HG02970 (cell line): ENCODE measurements around the gene ITIH2.
"Not testable (repeated sequence)": the region's sequence is repeated elsewhere in the genome, so short reads cannot be mapped to it uniquely, and the experiment has no call there.

Experiments
- ATAC-seq: cut with Tn5 transposase; IDR thresholded peaks from one replicate; pipeline ENCODE4 v1.9.1; 2021; ENCODE audit warnings: mild to moderate bottlenecking, moderate library complexity, moderate number of reproducible peaks; ENCODE audit not compliant: unreplicated experiment, low FRiP score

ITIH2 gene

DNA sequence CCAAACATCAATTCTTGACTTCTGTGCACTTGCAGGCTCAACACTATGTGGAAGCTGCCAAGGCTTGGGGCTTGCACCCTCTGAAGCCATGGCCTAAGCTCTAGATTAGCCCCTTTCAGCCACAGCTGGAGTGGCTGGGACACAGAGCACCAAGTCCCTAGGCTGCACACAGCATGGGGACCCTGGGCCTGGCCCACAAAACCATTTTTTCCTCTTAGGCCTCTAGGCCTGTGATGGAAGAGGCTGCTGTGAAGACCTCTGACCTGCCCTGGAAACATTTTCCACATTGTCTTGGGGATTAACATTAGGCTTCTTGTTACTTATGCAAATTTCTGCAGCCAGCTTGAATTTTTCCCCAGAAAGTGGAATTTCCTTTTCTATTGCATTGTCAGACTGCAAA, 10.7 kb upstream of the ITIH2 start:
- ATAC-seq: not testable (repeated sequence)

DNA sequence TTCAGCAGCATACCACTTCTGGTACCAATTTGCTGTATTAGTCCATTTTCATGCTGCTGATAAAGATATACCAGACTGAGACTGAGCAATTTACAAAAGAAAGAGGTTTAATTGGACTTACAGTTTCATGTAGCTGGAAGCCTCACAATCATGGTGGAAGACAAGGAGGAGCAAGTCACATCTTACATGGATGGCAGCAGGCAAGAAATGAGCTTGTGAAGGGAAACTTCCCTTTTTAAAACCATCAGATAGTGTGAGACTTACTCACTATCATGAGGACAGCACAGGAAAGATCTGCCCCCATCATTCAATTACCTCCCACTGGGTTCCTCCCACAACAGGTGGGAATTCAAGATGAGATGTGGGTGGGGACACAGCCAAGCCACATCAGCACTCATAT, 9.9 kb upstream of the ITIH2 start:
- not testable (repeated sequence) for ATAC-seq

DNA sequence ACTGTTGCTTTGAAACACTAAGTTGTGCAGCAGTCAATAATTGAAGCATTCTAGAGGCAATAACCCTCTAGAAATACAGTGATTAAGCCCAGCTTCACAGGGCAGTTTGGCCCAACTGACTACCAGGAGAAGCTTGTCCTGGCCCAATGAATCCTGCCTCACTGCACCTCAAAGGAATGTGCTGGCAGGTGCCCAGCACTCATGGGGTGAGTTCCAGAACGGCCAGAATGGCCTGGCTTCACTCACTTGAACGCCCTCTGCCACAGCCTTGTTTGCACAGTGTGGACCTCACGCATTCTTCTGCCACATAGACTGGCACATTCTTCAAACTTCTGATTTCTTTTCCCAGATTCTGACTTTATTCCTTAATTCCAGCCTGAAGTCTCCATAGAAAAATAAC, 6.6 kb upstream of the ITIH2 start:
- ATAC-seq: no peak

DNA sequence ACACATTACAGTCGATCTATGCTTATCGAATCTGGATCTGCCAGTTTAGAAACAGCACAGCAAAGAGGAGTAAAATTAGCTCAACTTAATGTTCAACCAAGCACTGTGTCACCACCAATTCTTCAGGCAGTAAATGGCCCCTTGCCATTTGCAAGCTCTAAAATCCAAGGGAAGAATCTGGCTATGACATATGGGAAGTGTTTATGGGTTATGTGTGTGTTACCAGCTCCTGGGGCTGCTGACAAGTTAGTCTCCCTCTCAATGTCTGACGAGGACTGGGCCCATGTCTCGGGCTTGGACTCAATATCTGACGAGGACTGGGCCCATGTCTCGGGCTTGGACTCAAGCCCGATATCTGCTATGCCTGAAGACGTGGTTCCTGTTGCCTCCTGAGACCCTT, 5.7 kb upstream of the ITIH2 start:
- ATAC-seq: no peak

DNA sequence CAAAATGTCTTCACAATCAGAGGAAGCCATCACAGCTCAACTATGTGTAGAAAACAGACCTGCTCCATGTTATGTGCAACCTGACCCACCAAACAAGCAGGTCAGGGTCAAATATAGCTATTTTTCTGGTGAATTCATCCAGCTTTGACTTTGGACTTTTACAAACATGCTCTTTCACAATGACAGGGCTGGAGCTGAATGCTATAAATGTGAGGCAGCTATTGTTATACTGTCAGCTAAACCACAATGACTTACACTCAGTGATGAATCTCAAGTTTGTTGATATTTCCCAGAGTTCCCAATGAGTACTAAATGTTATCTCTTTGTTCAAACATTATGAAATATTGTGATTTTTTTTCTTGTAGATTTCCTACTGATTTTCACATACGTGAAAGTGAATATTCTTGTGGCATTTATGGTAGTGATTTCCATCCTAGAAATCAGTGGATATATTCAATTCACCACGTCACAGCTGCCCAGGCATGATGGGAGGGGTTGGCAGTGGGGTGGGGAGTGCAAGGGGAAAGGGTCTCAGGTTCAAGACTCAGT, 2.5 kb upstream of the ITIH2 start:
- ATAC-seq: no peak

DNA sequence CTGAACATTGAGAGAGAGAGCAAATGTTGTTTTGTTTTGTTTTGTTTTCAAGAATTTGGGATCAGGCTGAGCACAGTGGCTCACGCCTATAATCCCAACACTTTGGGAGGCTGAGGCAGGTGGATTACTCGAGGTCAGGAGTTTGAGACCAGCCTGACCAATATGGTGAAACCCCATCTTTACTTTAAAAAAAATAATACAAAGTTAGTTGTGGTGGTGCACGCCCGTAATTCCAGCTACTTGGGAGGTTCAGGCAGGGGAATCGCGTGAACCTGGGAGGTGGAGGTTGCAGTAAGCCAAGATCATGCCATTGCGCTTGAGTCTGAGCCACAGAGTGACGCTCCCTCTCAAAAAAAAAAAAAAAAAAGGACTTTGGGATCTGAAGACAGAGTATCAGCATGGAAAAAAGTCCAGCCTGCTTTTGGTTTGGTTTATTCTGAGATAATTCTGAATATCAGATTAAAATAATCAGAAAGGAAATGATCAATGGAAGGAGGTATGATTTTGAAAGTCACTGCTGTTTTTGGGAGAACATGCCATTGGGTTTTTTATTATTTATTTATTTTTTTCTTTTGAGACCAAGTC, 1.9 kb upstream of the ITIH2 start:
- ATAC-seq: no peak

DNA sequence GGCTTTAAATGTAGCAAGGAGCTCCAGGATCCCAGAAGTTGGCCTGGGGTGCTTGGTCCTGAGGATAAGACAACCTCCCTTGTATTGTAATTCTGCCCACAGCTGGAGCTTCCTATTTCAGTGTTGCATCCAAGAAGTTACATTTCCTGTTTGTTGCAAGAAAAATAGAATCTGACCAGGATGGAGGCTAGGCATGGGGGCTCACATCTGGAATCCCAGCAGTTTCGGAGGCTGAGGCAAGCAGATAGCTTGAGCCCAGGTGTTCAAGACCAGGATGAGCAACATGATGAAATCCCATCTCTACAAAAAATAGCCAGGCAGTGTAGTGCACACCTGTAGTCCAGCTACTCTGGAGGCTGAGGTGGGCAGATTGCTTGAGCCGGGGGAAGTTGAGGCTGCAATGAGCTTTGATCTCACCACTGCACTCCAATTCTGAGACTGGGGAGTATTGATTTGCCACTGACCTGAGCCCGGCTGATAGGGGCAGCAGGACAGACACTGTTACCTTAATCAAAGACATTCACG, 766 bp upstream of the ITIH2 start:
- ATAC-seq: no peak

DNA sequence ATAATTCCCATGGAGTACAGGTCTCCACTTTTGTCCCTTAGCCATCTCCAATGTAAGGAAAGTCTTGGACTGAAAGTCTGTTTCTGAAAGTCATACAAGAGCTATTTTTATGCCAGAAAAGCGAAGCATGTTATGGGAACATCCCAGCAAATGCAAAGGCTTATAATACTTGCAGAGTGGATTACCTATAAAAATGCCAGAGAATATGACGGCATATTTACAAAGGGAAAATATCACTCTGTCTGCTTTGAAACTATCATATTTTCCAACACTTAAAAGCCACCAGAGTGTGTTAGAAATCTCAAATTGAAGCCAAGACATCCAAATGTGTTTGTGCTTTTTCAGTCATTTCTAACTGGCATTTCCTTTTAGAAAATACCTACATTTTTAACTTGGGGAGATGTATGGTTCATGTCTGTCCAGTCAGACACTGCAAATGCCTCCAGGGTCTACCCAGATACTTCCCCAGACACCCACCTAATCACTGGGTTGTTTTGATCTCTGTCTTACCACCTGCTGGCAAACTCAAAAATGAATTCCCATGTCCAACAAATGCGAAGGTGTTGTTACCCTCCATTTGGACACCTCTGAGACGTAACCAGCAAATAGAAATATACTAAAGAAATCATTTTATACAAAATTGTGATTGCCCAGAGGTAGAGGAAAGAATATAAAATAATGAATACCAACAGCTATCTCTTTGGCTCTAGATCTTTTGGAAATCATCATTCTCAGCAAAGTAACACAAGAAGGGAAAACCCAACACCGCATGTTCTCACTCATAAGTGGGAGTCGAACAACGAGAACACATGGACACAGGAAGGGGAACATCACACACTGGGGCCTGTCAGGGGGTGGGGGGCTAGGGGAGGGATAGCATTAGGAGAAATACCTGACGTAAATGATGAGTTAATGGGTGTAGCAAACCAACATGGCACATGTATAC, 1.2 kb downstream of the ITIH2 start:
- ATAC-seq: no peak

DNA sequence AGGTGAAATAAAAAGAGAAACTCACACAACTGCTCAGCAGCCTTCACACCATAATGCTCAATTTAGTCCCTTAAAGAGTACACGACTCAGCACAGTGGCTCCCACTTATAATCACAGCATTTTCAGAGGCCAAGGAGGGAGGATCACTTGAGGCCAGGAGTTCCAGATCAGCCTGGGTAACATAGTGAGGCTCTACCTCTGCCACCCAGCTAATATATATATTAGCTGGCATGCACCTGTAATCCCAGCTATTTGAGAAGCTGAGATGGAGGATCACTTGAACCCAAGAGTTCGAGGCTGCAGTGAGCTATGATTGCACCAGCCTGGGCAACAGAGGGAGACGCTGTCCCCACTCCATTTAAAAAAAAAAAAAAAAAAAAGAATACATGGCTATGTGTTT, 2.2 kb downstream of the ITIH2 start:
- no peak for ATAC-seq

DNA sequence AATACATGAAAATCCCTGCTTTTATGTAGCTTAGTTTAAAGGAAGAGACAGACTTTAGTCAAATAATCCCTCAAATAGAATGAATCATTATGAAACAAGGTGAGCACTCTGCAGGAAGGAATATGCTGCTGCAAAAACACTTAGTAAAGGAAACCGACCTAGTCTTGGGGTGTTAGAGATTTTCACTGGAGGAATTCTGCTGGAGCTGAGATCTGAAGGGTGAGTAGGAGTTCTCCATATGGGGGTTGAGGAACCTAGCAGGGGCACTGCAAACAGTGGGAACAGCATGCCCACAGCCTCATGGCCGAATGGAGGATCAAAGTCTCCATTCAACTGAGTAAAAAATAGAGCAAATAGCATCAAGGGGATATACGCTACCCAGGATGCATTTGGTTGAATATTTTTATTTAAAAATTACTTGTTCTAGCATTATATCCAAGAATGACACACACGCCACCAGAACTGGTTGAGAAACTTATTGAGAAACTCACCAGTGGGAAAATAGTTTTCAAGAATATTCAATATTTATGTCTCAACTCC, 3.5 kb downstream of the ITIH2 start:
- no peak for ATAC-seq

DNA sequence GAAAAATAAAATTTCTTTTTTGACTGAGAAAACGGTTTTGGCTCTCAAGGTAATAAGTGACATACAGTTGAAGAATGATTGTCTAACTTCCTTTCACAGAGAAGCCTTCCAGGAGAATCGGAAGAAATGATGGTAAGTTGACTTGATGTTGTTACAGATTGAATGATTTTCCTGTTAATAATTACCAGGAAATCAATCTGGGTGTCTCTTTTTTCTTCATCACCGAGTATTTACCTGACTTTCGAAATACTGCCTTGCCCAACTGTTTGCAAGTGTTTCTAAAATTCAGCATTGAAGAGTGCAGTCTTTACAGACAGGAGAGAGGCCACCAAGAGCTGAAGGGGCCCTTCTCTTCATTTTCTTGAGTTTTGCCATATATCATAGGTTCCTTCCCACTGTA, 4.0 kb downstream of the ITIH2 start:
- no peak for ATAC-seq

DNA sequence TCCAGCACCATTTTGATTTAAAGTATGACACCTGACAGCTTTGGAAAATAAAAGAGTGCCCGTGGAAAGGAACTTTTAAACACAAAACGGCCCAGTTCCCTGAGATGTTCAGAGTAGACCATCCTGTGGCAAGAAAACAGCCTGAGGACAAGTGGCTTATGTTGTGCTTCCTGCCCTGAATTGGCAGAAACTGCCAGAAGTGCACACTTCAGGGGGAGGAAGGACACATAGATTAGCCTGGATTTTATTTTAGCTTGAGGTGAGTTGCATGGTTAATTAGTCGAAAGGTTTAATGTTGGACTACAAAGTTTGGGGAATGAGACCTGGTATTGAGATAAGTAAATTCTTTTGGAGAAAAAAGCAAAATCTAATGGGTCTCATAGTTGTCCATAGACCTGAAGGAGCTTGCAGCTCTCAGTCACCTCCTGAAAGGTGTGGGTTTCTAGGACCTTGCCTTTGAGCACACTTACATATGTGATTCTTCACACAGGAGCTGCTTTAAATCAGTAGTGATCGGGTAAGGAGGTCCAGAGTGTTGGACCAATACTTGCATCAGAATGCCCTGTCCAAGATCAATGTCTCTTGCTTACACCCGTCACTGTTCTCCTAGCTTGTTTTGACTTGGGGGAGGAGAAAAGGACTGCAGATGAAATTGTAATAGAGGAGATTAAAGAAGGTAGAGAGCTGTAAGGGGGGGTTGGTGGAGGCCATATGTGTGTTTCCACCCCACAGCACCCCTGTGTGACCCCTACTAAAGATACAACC, 4.9 kb downstream of the ITIH2 start:
- no peak for ATAC-seq

DNA sequence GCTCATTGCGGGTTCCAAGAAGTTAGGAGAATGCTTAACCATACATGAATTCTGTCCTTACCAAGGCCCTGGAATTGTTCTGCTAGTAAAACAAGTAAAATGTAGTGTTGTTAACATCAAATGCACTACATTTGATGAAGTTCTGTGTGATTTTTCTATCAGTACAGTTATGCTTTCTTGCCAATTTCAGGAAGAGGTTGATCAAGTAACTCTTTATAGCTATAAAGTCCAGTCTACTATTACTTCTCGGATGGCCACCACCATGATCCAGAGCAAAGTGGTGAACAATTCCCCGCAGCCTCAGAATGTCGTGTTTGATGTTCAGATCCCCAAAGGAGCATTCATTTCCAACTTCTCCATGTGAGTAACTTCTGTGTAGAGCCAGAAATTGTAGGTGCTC, 5.7 kb downstream of the ITIH2 start:
- ATAC-seq: no peak

DNA sequence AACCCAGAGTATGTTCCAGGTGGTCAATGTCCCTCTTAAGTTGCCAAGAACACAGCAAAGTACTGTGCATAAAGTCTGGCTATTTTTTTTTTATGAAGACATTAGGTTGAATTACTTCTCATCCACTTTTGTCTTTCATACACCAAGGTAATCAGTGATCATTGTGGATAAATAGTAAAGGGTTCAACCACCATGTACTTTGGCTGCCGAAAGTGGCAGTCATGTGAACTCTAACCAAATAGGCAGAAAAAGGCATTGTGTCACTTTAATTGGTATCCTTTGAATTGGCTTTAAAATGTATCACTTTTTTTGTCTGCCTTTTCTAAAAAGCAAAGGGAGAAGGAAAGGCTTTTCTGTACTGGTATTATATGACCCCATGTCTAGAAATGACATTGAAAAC, 7.3 kb downstream of the ITIH2 start:
- no peak for ATAC-seq

DNA sequence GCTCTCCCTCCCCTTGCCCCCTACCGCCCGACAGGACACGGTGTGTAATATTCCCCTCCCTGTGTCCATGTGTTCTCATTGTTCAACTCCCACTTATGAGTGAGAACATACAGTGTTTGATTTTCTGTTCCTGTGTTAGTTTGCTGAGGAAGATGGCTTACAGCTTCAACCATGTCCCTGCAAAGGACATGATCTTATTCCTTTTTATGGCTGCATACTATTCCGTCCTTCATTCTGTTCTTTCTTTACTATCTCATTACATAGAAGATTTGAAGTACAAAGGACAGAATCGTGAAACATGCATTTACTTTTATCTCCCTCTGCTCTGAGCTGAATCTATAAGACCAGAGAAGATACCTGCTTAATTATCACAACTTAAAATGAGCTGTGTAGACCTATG, 8.0 kb downstream of the ITIH2 start:
- not testable (repeated sequence) for ATAC-seq

DNA sequence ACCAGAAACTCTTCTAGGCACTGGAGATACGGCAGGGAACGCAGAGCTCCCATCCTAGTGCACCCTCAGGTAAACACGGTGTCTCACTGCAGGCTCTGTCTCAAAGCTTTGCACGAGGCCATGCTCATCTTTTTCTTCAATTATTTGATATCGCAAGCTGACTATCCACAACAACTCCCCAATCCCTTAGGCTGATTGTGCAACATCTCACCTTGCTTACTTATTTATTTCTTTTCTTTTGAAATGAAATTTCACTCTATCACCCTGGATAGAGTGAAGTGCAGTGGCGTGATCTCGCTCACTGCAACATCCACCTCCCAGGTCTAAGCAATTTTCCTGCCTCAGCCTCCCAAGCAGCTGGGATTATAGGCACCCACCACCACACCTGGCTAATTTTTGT, 12.4 kb downstream of the ITIH2 start:
- no peak for ATAC-seq

DNA sequence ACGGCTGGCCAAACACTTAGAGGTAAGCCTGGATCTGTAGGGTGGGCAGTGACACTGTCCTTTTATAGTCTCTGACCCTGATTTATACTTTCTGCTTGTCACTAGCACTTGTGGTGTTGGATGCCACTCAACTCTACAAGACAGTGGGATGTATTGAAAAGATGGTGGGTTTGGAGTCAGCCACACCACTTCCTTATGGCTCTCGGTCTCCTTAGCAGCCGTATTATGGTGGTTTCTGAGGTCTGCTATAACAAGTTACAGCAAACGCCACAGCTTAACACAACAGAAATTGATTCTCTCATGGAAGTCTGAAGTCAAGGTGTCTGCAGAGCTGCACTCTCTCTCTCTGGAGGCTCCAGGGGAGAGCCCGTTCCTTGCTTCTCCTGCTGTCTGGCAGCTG, 14.7 kb downstream of the ITIH2 start:
- ATAC-seq: no peak

DNA sequence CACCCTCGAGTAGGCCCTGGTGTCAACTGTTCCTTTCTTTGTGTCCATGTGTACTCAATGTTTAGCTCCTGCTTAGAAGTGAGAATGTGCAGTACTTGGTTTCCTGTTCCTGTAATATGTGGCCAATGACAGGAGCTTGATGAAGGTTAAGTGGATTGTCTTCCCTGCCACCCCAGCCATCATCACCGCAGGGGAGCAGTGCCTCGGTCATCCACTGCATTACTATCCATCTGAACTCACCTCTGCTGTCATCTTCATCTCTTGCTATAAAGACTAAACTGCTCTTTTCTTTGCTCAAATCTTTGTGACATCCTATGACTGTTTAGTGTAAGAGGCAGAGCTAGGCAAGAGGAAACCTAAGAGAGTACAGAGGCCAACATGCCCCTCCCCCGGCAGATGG, 15.6 kb downstream of the ITIH2 start:
- ATAC-seq: no peak

DNA sequence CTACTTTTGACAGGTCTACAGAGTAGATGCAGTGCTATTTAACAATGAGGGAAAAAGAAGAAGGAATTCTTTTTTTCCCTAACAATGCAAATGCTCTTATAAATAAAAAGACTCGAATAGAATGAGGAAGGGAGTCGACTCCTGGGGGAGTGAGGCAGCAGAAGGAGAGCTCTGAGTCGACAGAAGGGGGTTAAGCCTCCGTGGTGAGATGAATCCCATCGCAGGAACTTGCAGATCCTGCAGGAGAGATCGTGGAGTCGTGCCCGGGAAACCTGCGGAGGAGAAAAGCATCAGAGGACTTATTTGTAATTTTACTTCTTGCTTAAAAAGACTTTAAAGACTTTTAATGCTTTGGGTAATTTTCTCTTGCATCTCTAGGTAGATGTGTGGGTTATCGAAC, 17.4 kb downstream of the ITIH2 start:
- no peak for ATAC-seq

DNA sequence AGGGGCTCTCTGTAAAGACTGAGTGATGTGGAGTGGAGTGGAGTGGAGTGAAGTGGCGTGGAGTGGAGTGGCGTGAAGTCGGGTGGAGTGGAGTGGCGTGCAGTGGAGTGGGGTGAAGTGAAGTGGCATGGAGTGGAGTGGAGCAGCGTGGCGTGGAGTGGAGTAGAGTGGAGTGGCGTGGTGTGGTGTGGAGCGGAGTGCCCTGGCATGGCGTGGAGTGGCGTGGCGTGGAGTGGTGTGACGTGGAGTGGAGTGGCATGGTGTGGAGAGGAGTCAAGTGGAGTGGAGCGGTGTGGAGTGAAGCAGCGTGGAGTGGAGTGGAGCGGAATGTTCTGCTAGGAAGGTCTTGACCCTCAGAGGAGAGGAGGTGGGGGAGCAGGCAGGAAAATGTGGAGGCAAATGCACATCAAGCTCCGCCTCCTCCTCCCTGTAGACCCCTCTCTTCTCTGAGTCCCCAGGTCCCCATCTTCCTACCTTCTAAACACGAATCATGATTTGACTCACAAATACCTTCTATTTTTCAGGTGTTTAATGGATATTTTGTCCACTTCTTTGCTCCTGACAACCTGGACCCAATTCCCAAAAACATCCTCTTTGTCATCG, 19.9 kb downstream of the ITIH2 start:
- no peak for ATAC-seq
